GM19035 (cell line): ENCODE data around the gene SDC3.

Experiments
- ATAC-seq: cut with Tn5 transposase; IDR thresholded peaks from one replicate; pipeline ENCODE4 v1.9.1; 2021; ENCODE audit not compliant: unreplicated experiment

SDC3 gene

GRCh38 chr1:30823969-30824735 is 84.4 kb downstream of the SDC3 start:
- ATAC-seq, result peak; percentile 99

- no peak for ATAC-seq
Measured at GRCh38 chr1:30823627-30823968, 85.0 kb downstream of the SDC3 start.

GRCh38 chr1:30822966-30823581 is 85.5 kb downstream of the SDC3 start:
- ATAC-seq, result no peak

GRCh38 chr1:30822006-30822405 is 86.6 kb downstream of the SDC3 start:
- ATAC-seq, result no peak

GRCh38 chr1:30820299-30820698 is 88.3 kb downstream of the SDC3 start:
- ATAC-seq, result no peak
